Peyer's patch (tissue), 4 donors: ENCODE data around the gene LDHAL6B. TPM values are rescaled to one million over a fixed set of nuclear protein-coding genes. Genes with fewer than 3 reads are reported as not detected.

Experiments
- DNase-seq, 3 donors: peaks; one replicate each; pipeline ENCODE4 v3.0.0-alpha.2; 2017 to 2019
- H3K27ac ChIP-seq, 4 donors: fragments of 200-600 bp; sonication (generic); one replicate each; pipeline ENCODE4 v1.5.1; 2016 to 2019
- H3K27me3 ChIP-seq, 2 donors: fragments of 200-600 bp; sonication (generic); one replicate each; pipeline ENCODE4 v1.5.1; 2019
- H3K36me3 ChIP-seq, 3 donors: fragments of 200-600 bp; sonication (generic); one replicate each; pipeline ENCODE4 v1.5.1; 2016 to 2019
- H3K4me1 ChIP-seq, 4 donors: fragments of 200-600 bp; sonication (generic); one replicate each; pipeline ENCODE4 v1.5.1; 2016 to 2019
- H3K4me3 ChIP-seq, 4 donors: fragments of 200-600 bp; sonication (generic); 1 replicate in 3 of 4; 2 replicates in 1 of 4; pipeline ENCODE4 v1.5.1; 2016 to 2019; ENCODE audit warnings: mild to moderate bottlenecking in 1 of 4
- H3K9me3 ChIP-seq, 4 donors: fragments of 200-600 bp; sonication (generic); one replicate each; pipeline ENCODE4 v1.5.1; 2016 to 2019; ENCODE audit warnings: mild to moderate bottlenecking in 1 of 4
- POLR2A ChIP-seq, 2 donors: fragments of 450-650 bp; IDR thresholded peaks; one replicate each; pipeline ENCODE4 v1.5.1; 2017; ENCODE audit warnings: antibody characterized with exemption in 2 of 2, mild to moderate bottlenecking in 2 of 2, moderate library complexity in 2 of 2
- total RNA-seq, 4 donors: library from RNA; depleted of rRNA; stranded (reverse); fragments of >200 nt; gene quantifications; one replicate each; pipeline ENCODE4 v1.1.0, GENCODE V29; 2016
- TF ChIP-seq, protein P1 (sequence below), 6 experiments: fragments of 450-650 bp in 4 of 6; fragments of 200-600 bp in 2 of 6; sonication (generic) in 1 of 6; IDR thresholded peaks; one replicate each; pipeline ENCODE4 v1.5.1; 2017 to 2019; ENCODE audit warnings: antibody characterized with exemption in 6 of 6, mild to moderate bottlenecking in 3 of 6, moderate library complexity in 1 of 6

Gene LDHAL6B
- total RNA-seq, 4 donors from 2014 or later, result not detected

DNA sequence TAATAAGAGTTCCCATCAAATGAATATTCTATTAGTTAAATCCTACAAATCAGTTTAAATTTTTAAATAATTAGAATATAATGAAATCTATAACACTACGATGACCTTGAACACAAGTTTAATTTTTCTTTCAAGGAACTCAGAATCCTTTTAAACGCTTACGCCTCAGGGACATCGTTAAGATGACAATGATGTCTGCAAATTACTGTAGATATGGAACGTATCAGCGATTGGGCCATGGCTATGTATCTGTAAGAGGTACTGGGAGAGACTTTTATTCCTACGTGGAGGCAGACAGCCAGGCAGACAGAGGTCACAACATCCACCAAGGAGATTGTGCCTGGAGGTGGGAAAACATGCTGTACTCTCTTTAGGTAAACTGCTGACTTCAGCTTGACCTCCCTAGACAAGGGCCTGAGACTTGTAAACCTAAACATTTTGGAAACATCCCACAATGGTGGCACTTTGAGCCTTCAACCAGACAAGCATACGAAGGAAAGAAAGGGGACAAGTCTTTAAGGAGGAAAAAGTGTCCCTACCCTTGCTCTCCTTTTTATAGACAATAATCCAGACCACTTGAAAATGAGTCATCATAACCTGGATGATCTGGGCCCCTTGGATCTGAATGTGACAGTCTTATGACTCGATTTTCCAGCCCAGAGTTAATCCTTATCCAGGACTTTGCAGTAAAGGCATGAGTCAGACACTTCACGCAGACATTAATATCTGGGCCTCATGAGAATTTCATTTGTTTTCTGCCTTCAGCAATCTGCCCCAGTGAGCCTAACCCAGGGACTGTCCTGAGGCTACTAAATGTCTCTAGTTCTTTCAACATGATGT is 6.8 kb upstream of the LDHAL6B start:
- DNase-seq, result no peak
- Histone ChIP-seq H3K27ac (no peak overlapping the region), H3K36me3 (peaks cover 0 to 81% (median 0%) of the 10 kb centered on the region in 3 donors), H3K4me3 (no peak overlapping the region), H3K9me3 (no peaks in the 10 kb centered on the region), H3K27me3 (no peaks in the 10 kb centered on the region), H3K4me1 (no peaks in the 10 kb centered on the region)
- TF ChIP-seq POLR2A (IDR thresholded peaks at IDR 0.05), result no peak
- TF ChIP-seq, protein P1, sequence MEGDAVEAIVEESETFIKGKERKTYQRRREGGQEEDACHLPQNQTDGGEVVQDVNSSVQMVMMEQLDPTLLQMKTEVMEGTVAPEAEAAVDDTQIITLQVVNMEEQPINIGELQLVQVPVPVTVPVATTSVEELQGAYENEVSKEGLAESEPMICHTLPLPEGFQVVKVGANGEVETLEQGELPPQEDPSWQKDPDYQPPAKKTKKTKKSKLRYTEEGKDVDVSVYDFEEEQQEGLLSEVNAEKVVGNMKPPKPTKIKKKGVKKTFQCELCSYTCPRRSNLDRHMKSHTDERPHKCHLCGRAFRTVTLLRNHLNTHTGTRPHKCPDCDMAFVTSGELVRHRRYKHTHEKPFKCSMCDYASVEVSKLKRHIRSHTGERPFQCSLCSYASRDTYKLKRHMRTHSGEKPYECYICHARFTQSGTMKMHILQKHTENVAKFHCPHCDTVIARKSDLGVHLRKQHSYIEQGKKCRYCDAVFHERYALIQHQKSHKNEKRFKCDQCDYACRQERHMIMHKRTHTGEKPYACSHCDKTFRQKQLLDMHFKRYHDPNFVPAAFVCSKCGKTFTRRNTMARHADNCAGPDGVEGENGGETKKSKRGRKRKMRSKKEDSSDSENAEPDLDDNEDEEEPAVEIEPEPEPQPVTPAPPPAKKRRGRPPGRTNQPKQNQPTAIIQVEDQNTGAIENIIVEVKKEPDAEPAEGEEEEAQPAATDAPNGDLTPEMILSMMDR (IDR thresholded peaks at IDR 0.05), result no peak

DNA sequence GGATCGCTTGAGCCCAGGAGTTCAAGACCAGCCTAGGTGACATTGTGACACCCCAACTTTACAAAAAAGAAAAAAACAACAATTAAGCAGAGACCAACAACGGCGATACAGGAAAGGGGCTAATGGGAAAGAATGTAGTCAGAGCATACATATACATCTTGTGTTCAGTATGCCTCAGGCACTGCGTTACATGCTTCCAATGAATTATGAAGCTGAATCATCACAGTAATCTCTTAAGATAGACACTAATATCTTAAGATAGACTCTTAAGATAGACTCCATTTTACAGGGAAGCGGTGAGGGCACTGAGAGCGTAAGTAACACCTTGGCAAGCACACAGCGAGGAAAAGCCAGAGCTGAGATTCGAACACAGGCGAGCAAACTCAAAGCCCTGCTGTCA is 6.1 kb upstream of the LDHAL6B start:
- DNase-seq, result no peak
- Histone ChIP-seq H3K4me1 (no peaks in the 10 kb centered on the region), H3K36me3 (peaks cover 0 to 81% (median 0%) of the 10 kb centered on the region in 3 donors), H3K4me3 (no peak overlapping the region), H3K27ac (no peak overlapping the region), H3K27me3 (no peaks in the 10 kb centered on the region), H3K9me3 (no peaks in the 10 kb centered on the region)
- TF ChIP-seq, protein P1 (IDR thresholded peaks at IDR 0.05), result no peak
- no peak for TF ChIP-seq POLR2A (IDR thresholded peaks at IDR 0.05)

DNA sequence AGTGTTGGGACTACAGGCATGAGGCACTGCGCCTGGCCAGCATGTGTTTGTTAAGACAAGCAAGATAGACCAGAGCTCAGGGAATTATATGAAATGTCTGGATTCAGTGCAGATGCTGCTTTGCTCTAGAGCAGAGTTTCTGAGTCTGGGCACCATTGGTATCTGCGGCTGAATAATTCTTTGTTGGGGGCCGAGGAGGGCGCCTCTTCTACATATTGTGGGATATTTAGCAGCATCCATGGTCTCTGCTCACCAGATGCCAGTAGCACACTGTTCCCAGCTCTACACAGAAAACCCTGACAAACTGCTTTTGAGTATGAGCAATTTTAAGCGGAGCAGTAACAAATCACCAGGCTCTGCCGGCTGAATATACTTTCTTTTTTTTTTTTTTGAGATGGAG is 3.6 kb upstream of the LDHAL6B start:
- no peak overlapping the region for H3K27ac ChIP-seq
- no peaks in the 10 kb centered on the region for H3K9me3 ChIP-seq
- H3K4me1 ChIP-seq, result no peaks in the 10 kb centered on the region
- peaks cover 0 to 89% (median 0%) of the 10 kb centered on the region in 3 donors for H3K36me3 ChIP-seq
- DNase-seq, result no peak
- no peak overlapping the region for H3K4me3 ChIP-seq
- no peaks in the 10 kb centered on the region for H3K27me3 ChIP-seq
- TF ChIP-seq, protein P1 (IDR thresholded peaks at IDR 0.05), result no peak
- no peak for TF ChIP-seq POLR2A (IDR thresholded peaks at IDR 0.05)

DNA sequence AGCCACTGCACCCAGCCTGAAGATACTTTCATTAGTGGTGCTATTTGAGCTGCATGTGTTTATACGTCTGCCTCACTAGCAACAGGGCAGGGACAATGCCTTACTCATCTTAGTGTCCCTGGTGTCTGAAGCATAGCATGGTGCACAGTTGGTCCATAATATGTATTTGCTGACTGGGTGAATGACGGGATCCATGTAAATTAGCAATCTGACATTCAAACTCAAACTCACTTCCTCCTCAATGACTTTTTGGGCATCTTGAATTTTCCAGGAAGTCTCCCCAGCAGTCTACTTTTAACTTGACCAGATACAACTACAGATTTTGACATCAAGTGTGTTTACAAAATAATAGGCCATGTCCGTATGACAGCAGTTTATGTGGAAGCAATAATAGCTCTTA is 3.0 kb upstream of the LDHAL6B start:
- no peaks in the 10 kb centered on the region for H3K4me1 ChIP-seq
- H3K27ac ChIP-seq, result no peak overlapping the region
- TF ChIP-seq POLR2A (IDR thresholded peaks at IDR 0.05), result no peak
- TF ChIP-seq, protein P1 (IDR thresholded peaks at IDR 0.05), result no peak
- no peak for DNase-seq
- peaks cover 0 to 94% (median 0%) of the 10 kb centered on the region in 3 donors for H3K36me3 ChIP-seq
- no peaks in the 10 kb centered on the region for H3K27me3 ChIP-seq
- no peaks in the 10 kb centered on the region for H3K9me3 ChIP-seq
- no peak overlapping the region for H3K4me3 ChIP-seq

DNA sequence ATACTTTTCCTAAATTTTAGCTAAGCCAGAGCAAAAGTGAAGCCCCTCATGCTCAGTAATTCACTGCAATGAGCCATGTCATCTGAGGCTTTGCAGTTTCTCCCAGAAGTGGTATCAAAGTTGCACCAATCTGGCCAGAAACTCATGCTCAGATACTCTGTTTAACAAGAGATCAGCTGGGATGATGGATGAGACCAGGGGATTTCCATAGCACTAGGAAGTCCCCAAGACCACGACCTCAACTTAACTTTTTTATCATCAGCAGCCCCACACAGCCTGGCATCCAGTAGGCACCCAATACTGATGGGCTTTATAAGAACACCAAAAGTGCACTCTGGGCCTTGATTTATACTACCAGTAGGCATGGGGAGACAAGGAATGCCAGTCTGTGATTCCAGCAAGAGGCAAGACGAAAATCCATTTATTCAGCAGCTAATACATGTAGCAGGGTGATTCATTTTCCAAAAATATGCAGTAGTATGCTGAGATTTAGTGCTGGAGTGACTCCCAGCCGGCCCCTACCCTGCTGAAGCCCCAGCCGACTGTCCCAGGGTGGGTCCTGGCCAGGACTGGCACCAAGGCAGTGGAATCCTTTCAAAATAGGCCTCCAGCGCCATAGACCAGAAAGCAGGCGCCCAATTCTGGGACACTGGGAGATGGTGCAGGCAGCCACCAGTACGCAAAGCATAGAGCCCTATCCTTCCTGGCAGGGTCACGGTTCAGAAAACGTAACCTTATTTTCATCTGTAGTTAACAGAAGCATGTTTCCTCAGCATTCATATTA is 612 bp upstream of the LDHAL6B start:
- Histone ChIP-seq H3K4me3 (no peak overlapping the region), H3K9me3 (no peaks in the 10 kb centered on the region), H3K27ac (no peak overlapping the region), H3K4me1 (no peaks in the 10 kb centered on the region), H3K36me3 (peaks cover 0 to 91% (median 0%) of the 10 kb centered on the region in 3 donors), H3K27me3 (no peaks in the 10 kb centered on the region)
- no peak for TF ChIP-seq POLR2A (IDR thresholded peaks at IDR 0.05)
- TF ChIP-seq, protein P1 (IDR thresholded peaks at IDR 0.05), result no peak
- no peak for DNase-seq
